ENCODE data around the gene IFIT2.
"Not testable (repeated sequence)": the region's sequence is repeated elsewhere in the genome, so short reads cannot be mapped to it uniquely, and the experiment has no call there.

GRCh38 chr10:89325081-89325480, 23.2 kb downstream of the IFIT2 start:
- not testable (repeated sequence) for TF ChIP-seq CTCF, POLR2A (IDR thresholded peaks at IDR 0.05)
